Ascending aorta (tissue), 2 donors: ENCODE data around the gene CNTN5. TPM values are rescaled to one million over a fixed set of nuclear protein-coding genes. Genes with fewer than 3 reads are reported as not detected.

Experiments
- DNase-seq, 2 donors: peaks; one replicate each; pipeline ENCODE4 v3.0.0-alpha.2; 2019; ENCODE audit warnings: low spot score in 2 of 2
- H3K27ac ChIP-seq, 2 donors: fragments of 200-600 bp; sonication (generic); one replicate each; pipeline ENCODE4 v1.5.1; 2016 to 2017; ENCODE audit warnings: mild to moderate bottlenecking in 1 of 2
- H3K27me3 ChIP-seq: fragments of 200-600 bp; sonication (generic); one replicate; pipeline ENCODE4 v1.5.1; 2017
- H3K36me3 ChIP-seq, 2 donors: fragments of 200-600 bp; sonication (generic); one replicate each; pipeline ENCODE4 v1.5.1; 2016
- H3K4me1 ChIP-seq, 2 donors: fragments of 200-600 bp; sonication (generic); one replicate each; pipeline ENCODE4 v1.5.1; 2016 to 2017; ENCODE audit warnings: mild to moderate bottlenecking in 1 of 2
- H3K4me3 ChIP-seq, 2 donors: fragments of 200-600 bp; sonication (generic); one replicate each; pipeline ENCODE4 v1.5.1; 2016 to 2017; ENCODE audit warnings: mild to moderate bottlenecking in 1 of 2
- H3K9me3 ChIP-seq, 2 donors: fragments of 200-600 bp; sonication (generic); one replicate each; pipeline ENCODE4 v1.5.1; 2016
- CTCF ChIP-seq, 3 experiments: fragments of 200-600 bp in 2 of 3; fragments of 450-650 bp in 1 of 3; sonication (generic) in 2 of 3; IDR thresholded peaks; one replicate each; pipeline ENCODE4 v1.5.1; 2016 to 2019; ENCODE audit warnings: antibody characterized with exemption in 3 of 3, mild to moderate bottlenecking in 1 of 3, moderate library complexity in 1 of 3
- intact Hi-C: fragments of 100-400 bp; cut with DNase I; formaldehyde crosslinking; loops from one replicate; pipeline ENCODE4 v1.15.1; 2023
- total RNA-seq: library from RNA; depleted of rRNA; stranded (reverse); fragments of >200 nt; gene quantifications from one replicate; pipeline ENCODE4 v1.1.0, GENCODE V29; 2016

CNTN5 gene
- total RNA-seq, 1 donor from 2014 or later: 3.6 TPM

GRCh38 chr11:99554232-99554903 lies 533.6 kb downstream of the CNTN5 start:
- no peaks in the 10 kb centered on the region for H3K9me3 ChIP-seq
- intact Hi-C loops: loop anchor here (5.0 kb wide), 1 partner anchor 57 kb away; no protein-coding TSS in a partner anchor
- H3K27me3 ChIP-seq: no peaks in the 10 kb centered on the region
- no peaks in the 10 kb centered on the region for H3K36me3 ChIP-seq
- H3K4me3 ChIP-seq: no peak overlapping the region
- no peak for TF ChIP-seq CTCF (IDR thresholded peaks at IDR 0.05)
- H3K4me1 ChIP-seq: no peaks in the 10 kb centered on the region
- no peak overlapping the region for H3K27ac ChIP-seq
- DNase-seq: no peak

- no peak overlapping the region for H3K4me3 ChIP-seq
- no peaks in the 10 kb centered on the region for H3K36me3 ChIP-seq
- intact Hi-C loops: no loop called here
- H3K4me1 ChIP-seq: no peaks in the 10 kb centered on the region
- no peak for TF ChIP-seq CTCF (IDR thresholded peaks at IDR 0.05)
- no peak overlapping the region for H3K27ac ChIP-seq
- no peaks in the 10 kb centered on the region for H3K27me3 ChIP-seq
- DNase-seq: no peak
- H3K9me3 ChIP-seq: no peaks in the 10 kb centered on the region
Measured at GRCh38 chr11:99555486-99555885, 534.7 kb downstream of the CNTN5 start.

GRCh38 chr11:99565333-99565732 lies 544.6 kb downstream of the CNTN5 start:
- no peak overlapping the region for H3K4me3 ChIP-seq
- H3K4me1 ChIP-seq: no peaks in the 10 kb centered on the region
- intact Hi-C loops: no loop called here
- H3K36me3 ChIP-seq: no peaks in the 10 kb centered on the region
- H3K27ac ChIP-seq: no peak overlapping the region
- no peak for DNase-seq
- H3K27me3 ChIP-seq: no peaks in the 10 kb centered on the region
- no peaks in the 10 kb centered on the region for H3K9me3 ChIP-seq
- no peak for TF ChIP-seq CTCF (IDR thresholded peaks at IDR 0.05)

- Histone ChIP-seq H3K4me3 (no peak overlapping the region), H3K27me3 (no peaks in the 10 kb centered on the region), H3K36me3 (no peaks in the 10 kb centered on the region), H3K27ac (no peak overlapping the region), H3K4me1 (no peaks in the 10 kb centered on the region), H3K9me3 (no peaks in the 10 kb centered on the region)
- TF ChIP-seq CTCF (IDR thresholded peaks at IDR 0.05): no peak
- no peak for DNase-seq
- intact Hi-C loops: no loop called here
Measured at GRCh38 chr11:99567334-99567956, 546.7 kb downstream of the CNTN5 start.

- Histone ChIP-seq H3K9me3 (no peaks in the 10 kb centered on the region), H3K36me3 (no peaks in the 10 kb centered on the region), H3K4me3 (no peak overlapping the region), H3K4me1 (no peaks in the 10 kb centered on the region), H3K27me3 (no peaks in the 10 kb centered on the region), H3K27ac (no peak overlapping the region)
- DNase-seq: no peak
- intact Hi-C loops: no loop called here
- no peak for TF ChIP-seq CTCF (IDR thresholded peaks at IDR 0.05)
Measured at GRCh38 chr11:99568808-99569207, 548.1 kb downstream of the CNTN5 start.
